ENCODE measurements around the gene CERT1.

CERT1 gene

DNA sequence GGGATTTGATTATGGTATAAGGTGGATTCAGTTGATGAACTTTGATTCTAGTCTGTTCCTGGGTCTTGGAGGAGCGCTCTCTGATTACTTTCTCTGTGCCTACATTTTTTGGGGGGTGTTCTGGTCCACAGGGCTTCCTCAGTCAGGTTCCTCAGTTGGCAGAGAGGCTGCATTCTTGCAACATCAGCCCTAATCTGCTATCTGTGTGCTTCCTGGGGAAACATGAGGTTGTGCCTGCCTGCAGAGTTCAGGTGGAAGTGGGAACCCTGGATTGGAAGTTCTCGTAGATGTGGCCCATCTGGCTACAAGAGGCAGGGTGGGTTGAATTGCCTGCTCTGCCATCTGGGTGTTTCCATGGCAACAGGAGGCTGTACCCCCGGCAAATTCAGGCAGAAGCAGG lies 24.7 kb upstream of the CERT1 start:
- Histone ChIP-seq H3K4me1 (ENCODE audit: control insufficient read depth, insufficient read depth, low read length) (no peaks in the 10 kb centered on the region), H3K4me3 (ENCODE audit: low read depth, low read length) (no peak overlapping the region), H3K36me3 (ENCODE audit: control insufficient read depth in 2 of 2, insufficient read depth in 1 of 2, low read length in 2 of 2) (peaks cover 0 to 4% of the 10 kb centered on the region in 2 experiments; a peak in 2 of 3 replicates), H3K9me3 (ENCODE audit: control insufficient read depth, insufficient read depth, low read depth, low read length) (no peaks in the 10 kb centered on the region), H3K27ac (ENCODE audit: extremely low read depth, low read depth, low read length) (no peak overlapping the region)
- ChIA-PET POLR2A (no interaction called here), CTCF (no interaction called here)
- TF ChIP-seq KLF7 (tag by site-specific recombination; IDR thresholded peaks at IDR 0.05; ENCODE audit: borderline replicate concordance) (no peak), ZNF707 (tag by site-specific recombination; IDR thresholded peaks at IDR 0.05) (no peak), SALL2 (tag by site-specific recombination; IDR thresholded peaks at IDR 0.05; ENCODE audit: borderline replicate concordance) (no peak), ZSCAN16 (tag by site-specific recombination; IDR thresholded peaks at IDR 0.05) (no peak), ZBTB17 (tag by site-specific recombination; IDR thresholded peaks at IDR 0.05) (no peak), ZFP41 (tag by site-specific recombination; IDR thresholded peaks at IDR 0.05; ENCODE audit: borderline replicate concordance) (no peak), ZNF202 (tag by site-specific recombination; IDR thresholded peaks at IDR 0.05; ENCODE audit: borderline replicate concordance) (no peak), GLI4 (tag by site-specific recombination; IDR thresholded peaks at IDR 0.05) (no peak), ZNF335 (tag by site-specific recombination; conservative IDR thresholded peaks at IDR 0.05) (no peak), IKZF3 (tag by site-specific recombination; IDR thresholded peaks at IDR 0.05) (no peak), ZNF792 (tag by site-specific recombination; IDR thresholded peaks at IDR 0.05) (no peak), EGR2 (tag by site-specific recombination; IDR thresholded peaks at IDR 0.05; ENCODE audit: low read depth) (no peak), ZNF558 (tag by site-specific recombination; IDR thresholded peaks at IDR 0.05) (no peak)
- TF ChIP-seq, protein P1, sequence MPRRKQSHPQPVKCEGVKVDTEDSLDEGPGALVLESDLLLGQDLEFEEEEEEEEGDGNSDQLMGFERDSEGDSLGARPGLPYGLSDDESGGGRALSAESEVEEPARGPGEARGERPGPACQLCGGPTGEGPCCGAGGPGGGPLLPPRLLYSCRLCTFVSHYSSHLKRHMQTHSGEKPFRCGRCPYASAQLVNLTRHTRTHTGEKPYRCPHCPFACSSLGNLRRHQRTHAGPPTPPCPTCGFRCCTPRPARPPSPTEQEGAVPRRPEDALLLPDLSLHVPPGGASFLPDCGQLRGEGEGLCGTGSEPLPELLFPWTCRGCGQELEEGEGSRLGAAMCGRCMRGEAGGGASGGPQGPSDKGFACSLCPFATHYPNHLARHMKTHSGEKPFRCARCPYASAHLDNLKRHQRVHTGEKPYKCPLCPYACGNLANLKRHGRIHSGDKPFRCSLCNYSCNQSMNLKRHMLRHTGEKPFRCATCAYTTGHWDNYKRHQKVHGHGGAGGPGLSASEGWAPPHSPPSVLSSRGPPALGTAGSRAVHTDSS (tag by site-specific recombination; IDR thresholded peaks at IDR 0.05), result no peak
- TF ChIP-seq, protein P2, sequence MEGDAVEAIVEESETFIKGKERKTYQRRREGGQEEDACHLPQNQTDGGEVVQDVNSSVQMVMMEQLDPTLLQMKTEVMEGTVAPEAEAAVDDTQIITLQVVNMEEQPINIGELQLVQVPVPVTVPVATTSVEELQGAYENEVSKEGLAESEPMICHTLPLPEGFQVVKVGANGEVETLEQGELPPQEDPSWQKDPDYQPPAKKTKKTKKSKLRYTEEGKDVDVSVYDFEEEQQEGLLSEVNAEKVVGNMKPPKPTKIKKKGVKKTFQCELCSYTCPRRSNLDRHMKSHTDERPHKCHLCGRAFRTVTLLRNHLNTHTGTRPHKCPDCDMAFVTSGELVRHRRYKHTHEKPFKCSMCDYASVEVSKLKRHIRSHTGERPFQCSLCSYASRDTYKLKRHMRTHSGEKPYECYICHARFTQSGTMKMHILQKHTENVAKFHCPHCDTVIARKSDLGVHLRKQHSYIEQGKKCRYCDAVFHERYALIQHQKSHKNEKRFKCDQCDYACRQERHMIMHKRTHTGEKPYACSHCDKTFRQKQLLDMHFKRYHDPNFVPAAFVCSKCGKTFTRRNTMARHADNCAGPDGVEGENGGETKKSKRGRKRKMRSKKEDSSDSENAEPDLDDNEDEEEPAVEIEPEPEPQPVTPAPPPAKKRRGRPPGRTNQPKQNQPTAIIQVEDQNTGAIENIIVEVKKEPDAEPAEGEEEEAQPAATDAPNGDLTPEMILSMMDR (tag by site-specific recombination; IDR thresholded peaks at IDR 0.05), result no peak
- TF ChIP-seq, protein P3, sequence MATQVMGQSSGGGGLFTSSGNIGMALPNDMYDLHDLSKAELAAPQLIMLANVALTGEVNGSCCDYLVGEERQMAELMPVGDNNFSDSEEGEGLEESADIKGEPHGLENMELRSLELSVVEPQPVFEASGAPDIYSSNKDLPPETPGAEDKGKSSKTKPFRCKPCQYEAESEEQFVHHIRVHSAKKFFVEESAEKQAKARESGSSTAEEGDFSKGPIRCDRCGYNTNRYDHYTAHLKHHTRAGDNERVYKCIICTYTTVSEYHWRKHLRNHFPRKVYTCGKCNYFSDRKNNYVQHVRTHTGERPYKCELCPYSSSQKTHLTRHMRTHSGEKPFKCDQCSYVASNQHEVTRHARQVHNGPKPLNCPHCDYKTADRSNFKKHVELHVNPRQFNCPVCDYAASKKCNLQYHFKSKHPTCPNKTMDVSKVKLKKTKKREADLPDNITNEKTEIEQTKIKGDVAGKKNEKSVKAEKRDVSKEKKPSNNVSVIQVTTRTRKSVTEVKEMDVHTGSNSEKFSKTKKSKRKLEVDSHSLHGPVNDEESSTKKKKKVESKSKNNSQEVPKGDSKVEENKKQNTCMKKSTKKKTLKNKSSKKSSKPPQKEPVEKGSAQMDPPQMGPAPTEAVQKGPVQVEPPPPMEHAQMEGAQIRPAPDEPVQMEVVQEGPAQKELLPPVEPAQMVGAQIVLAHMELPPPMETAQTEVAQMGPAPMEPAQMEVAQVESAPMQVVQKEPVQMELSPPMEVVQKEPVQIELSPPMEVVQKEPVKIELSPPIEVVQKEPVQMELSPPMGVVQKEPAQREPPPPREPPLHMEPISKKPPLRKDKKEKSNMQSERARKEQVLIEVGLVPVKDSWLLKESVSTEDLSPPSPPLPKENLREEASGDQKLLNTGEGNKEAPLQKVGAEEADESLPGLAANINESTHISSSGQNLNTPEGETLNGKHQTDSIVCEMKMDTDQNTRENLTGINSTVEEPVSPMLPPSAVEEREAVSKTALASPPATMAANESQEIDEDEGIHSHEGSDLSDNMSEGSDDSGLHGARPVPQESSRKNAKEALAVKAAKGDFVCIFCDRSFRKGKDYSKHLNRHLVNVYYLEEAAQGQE (tag by site-specific recombination; IDR thresholded peaks at IDR 0.05), result no peak
- TF ChIP-seq, protein P4, sequence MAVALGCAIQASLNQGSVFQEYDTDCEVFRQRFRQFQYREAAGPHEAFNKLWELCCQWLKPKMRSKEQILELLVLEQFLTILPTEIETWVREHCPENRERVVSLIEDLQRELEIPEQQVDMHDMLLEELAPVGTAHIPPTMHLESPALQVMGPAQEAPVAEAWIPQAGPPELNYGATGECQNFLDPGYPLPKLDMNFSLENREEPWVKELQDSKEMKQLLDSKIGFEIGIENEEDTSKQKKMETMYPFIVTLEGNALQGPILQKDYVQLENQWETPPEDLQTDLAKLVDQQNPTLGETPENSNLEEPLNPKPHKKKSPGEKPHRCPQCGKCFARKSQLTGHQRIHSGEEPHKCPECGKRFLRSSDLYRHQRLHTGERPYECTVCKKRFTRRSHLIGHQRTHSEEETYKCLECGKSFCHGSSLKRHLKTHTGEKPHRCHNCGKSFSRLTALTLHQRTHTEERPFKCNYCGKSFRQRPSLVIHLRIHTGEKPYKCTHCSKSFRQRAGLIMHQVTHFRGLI (tag by site-specific recombination; IDR thresholded peaks at IDR 0.05), result no peak
- TF ChIP-seq, protein P5, sequence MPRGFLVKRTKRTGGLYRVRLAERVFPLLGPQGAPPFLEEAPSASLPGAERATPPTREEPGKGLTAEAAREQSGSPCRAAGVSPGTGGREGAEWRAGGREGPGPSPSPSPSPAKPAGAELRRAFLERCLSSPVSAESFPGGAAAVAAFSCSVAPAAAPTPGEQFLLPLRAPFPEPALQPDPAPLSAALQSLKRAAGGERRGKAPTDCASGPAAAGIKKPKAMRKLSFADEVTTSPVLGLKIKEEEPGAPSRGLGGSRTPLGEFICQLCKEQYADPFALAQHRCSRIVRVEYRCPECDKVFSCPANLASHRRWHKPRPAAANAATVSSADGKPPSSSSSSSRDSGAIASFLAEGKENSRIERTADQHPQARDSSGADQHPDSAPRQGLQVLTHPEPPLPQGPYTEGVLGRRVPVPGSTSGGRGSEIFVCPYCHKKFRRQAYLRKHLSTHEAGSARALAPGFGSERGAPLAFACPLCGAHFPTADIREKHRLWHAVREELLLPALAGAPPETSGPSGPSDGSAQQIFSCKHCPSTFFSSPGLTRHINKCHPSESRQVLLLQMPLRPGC (tag by site-specific recombination; IDR thresholded peaks at IDR 0.05), result no peak
- TF ChIP-seq, protein P6, sequence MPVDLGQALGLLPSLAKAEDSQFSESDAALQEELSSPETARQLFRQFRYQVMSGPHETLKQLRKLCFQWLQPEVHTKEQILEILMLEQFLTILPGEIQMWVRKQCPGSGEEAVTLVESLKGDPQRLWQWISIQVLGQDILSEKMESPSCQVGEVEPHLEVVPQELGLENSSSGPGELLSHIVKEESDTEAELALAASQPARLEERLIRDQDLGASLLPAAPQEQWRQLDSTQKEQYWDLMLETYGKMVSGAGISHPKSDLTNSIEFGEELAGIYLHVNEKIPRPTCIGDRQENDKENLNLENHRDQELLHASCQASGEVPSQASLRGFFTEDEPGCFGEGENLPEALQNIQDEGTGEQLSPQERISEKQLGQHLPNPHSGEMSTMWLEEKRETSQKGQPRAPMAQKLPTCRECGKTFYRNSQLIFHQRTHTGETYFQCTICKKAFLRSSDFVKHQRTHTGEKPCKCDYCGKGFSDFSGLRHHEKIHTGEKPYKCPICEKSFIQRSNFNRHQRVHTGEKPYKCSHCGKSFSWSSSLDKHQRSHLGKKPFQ (tag by site-specific recombination; IDR thresholded peaks at IDR 0.05), result no peak

Measured in HEK293 (cell line).